GM19395 (cell line): Measurements from ENCODE around the gene LAMB3.

ENCODE experiments used
- ATAC-seq: cut with Tn5 transposase; IDR thresholded peaks from one replicate; pipeline ENCODE4 v1.9.1; 2021; ENCODE audit warnings: mild to moderate bottlenecking, moderate library complexity; ENCODE audit not compliant: unreplicated experiment

Gene LAMB3

GRCh38 chr1:209601809-209602657, 50.2 kb downstream of the LAMB3 start:
- ATAC-seq, result no peak

- ATAC-seq, result no peak
Measured at GRCh38 chr1:209600541-209600940, 51.7 kb downstream of the LAMB3 start.

GRCh38 chr1:209598227-209598626, 54.0 kb downstream of the LAMB3 start:
- no peak for ATAC-seq

- no peak for ATAC-seq
Measured at GRCh38 chr1:209597499-209597898, 54.7 kb downstream of the LAMB3 start.

- no peak for ATAC-seq
Measured at GRCh38 chr1:209595599-209596285, 56.5 kb downstream of the LAMB3 start.

- no peak for ATAC-seq
Measured at GRCh38 chr1:209595028-209595427, 57.2 kb downstream of the LAMB3 start.

- no peak for ATAC-seq
Measured at GRCh38 chr1:209594440-209594839, 57.8 kb downstream of the LAMB3 start.

GRCh38 chr1:209593747-209594146, 58.5 kb downstream of the LAMB3 start:
- no peak for ATAC-seq

- ATAC-seq, result no peak
Measured at GRCh38 chr1:209590405-209590804, 61.8 kb downstream of the LAMB3 start.

GRCh38 chr1:209589863-209590262, 62.4 kb downstream of the LAMB3 start:
- no peak for ATAC-seq

- ATAC-seq, result no peak
Measured at GRCh38 chr1:209589440-209589839, 62.8 kb downstream of the LAMB3 start.

- no peak for ATAC-seq
Measured at GRCh38 chr1:209587789-209588188, 64.4 kb downstream of the LAMB3 start.

GRCh38 chr1:209586221-209586740, 65.9 kb downstream of the LAMB3 start:
- ATAC-seq, result no peak

- ATAC-seq, result no peak
Measured at GRCh38 chr1:209585672-209586071, 66.6 kb downstream of the LAMB3 start.

GRCh38 chr1:209585197-209585596, 67.0 kb downstream of the LAMB3 start:
- ATAC-seq, result no peak

GRCh38 chr1:209584231-209584672, 68.0 kb downstream of the LAMB3 start:
- no peak for ATAC-seq

GRCh38 chr1:209583408-209583807, 68.8 kb downstream of the LAMB3 start, which contains the start of gene CAMK1G:
TSS of gene CAMK1G (plus strand) at chr1:209583714. CDS start at chr1:209594984, 11,270 bp downstream.
- no peak for ATAC-seq

GRCh38 chr1:209580577-209580976, 71.6 kb downstream of the LAMB3 start:
- no peak for ATAC-seq

- no peak for ATAC-seq
Measured at GRCh38 chr1:209577346-209577745, 74.9 kb downstream of the LAMB3 start.

GRCh38 chr1:209576392-209577197, 75.6 kb downstream of the LAMB3 start:
- ATAC-seq, result peak; percentile 80

GRCh38 chr1:209570743-209571142, 81.5 kb downstream of the LAMB3 start:
- no peak for ATAC-seq
